Dermis microvascular lymphatic vessel endothelial cell (primary cell): Measurements from ENCODE around the gene TTC3. TPM values are rescaled to one million over a fixed set of nuclear protein-coding genes. Genes with fewer than 3 reads are reported as not detected.
A peak's percentile ranks its signal among the peaks of the same experiment; 100 is the strongest.

Experiments
- DNase-seq, 2 donors: peaks; one replicate each; pipeline versions ENCODE4 v3.0.0 to v3.0.0-alpha.2; 2010; ENCODE audit warnings: low read depth in 2 of 2
- total RNA-seq: library from RNA; depleted of rRNA; stranded (reverse); fragments of >200 nt; gene quantifications from 2 replicates; pipeline ENCODE4 v1.2.1, GENCODE V29; 2014

The TTC3 gene
- total RNA-seq, 1 donor from 2014 or later = 87.8 TPM

DNA sequence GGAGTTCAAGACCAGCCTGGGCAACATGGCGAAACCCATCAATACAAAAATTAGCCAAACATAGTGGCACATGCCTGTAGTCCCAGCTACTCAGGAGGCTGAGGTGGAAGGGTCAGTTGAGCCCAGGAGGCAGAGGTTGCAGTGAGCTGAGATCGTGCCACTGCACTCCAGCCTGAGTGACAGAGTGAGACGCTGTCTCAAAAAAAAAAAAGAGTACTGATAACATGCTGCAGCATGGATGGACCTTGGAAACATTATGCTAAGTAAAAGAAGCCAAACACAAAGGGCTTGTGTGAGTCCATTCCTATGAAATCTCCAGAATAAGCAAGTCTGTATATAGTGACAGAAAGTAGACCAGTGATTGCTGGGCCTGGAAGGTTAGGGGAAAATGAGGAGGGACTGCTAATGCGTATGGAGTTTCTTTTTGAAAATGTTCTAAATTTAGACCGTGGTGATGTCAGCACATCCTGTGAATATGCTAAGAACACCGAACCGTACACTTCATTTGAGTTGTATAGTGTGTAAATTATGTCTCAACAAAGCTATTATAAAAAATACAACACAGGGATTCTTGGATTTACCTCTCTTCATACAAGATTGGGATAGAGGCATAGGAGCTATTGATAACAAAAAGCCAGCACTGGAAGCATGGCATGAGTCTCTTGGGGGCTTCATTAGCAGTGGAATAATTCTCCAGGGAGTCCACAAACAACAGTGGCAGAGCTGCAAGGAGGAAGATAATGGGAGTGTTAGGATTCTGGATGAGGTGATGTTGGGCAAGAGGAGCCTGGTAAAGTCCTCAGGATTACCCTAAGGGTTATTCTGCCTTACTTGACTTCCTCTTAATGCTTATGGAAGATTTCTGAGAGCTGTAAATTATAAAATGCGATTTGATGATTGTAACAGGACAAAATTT, 73.5 kb downstream of the TTC3 start:
- DNase-seq = no peak

DNA sequence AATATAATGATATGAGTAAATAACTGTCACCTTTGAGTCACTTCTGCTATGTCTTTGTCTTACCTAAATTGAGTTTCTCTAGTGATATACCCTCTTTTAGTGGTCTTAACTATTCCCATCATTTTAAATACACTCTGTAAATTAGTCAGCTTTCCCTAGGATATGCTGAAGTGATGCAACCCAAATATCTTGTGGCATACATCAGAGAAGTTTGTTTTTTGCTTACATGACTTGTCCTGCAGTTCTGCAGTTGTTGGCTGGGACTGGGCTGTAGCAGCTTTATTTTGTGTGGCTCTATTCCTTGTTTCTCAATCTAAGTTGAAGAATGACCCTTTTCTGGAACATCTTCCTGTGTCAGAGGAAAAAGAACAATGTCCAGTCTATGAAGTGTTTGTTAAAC, 76.4 kb downstream of the TTC3 start:
- peak in 1 of 2 donors; percentile 1 for DNase-seq

DNA sequence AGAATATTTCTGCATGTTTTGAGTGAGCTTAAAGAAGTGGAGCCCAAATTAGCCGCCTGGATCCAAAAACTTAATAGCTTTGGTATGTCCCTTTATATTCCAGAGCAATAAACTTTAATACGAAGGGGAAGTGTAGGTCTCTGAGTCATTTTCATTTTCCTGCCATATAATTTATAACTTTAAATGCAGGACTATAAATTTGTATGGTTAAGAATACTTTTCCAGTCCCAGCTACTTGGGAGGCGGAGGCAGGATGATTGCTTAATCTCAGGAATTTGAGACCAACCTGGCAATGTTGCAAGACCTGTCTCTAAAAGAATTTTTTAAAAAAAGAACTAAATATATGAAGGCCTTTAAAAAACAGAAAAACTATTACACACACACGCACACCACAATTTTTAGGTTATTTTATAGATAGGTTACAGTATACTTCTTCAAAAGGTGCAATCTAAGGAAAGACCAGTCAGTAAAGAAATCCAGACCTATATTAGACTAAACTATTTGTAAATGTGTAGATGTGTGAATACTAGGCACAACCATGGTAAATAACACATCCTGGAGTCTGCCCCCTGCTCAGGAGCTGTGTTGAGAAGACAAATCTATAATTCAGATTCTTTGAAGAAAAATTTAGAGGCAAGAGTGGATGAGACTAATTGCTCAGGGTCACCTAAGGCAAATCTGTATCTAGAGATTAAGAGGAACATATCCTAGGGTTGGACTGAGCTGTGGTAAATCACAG, 80.3 kb downstream of the TTC3 start:
- DNase-seq = peak in 1 of 2 donors; percentile 30

DNA sequence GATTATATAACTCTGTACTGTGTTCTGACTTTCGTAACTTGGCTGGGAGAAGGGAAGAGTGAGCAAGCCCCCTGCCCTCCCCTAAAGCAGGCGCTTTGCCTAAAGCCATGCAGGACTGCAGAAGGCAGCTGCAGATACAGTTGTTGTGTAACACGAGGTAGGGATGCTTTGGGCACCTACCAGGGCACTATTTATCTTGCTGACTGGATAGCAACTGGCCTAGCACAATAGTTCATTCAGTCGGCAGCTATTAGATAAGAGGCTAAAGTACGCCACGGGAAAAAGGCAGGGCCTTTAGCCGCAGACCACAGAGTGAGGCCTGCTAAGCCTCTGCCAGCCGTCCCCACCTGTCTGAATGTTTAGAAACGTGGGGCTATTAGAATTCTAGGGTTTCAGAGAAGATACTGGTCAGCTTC, 80.9 kb downstream of the TTC3 start:
- DNase-seq = no peak

DNA sequence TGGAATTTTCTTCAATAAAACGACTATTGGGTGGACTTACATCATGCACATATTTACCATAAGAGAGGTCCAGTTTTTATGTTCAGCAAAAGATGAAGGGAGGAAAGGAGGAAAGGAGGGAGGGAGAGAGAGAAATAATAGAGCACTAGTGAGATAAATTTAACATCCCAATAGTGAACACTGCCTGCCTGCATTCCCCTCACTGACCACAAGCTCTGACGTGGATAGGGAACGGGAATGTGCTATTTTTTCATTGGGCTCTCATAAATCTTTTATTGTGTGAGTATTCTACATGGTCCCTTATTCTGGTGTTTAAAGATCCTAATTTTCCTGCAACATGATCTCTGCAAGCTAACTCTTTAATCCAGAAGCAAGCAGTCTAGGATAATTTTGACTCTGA, 82.1 kb downstream of the TTC3 start:
- no peak for DNase-seq

DNA sequence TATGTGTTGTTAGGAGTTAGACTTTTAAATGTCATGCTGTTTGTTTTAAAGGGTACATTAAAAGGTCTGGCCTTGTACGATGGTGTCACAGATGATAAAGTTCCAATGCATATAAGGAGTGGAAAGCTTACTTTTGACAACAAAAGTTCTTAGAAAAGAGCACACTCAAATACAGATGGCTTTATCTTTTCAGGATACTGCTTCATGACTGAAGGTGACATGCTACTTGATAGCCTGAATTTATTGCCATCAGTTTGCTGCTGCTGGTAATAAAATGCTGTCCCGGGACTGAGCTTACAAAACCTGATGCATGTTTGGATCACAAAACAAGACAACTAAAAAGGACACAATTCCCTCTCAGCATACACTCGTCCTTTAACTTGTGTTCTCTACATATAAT, 84.9 kb downstream of the TTC3 start:
- no peak for DNase-seq

DNA sequence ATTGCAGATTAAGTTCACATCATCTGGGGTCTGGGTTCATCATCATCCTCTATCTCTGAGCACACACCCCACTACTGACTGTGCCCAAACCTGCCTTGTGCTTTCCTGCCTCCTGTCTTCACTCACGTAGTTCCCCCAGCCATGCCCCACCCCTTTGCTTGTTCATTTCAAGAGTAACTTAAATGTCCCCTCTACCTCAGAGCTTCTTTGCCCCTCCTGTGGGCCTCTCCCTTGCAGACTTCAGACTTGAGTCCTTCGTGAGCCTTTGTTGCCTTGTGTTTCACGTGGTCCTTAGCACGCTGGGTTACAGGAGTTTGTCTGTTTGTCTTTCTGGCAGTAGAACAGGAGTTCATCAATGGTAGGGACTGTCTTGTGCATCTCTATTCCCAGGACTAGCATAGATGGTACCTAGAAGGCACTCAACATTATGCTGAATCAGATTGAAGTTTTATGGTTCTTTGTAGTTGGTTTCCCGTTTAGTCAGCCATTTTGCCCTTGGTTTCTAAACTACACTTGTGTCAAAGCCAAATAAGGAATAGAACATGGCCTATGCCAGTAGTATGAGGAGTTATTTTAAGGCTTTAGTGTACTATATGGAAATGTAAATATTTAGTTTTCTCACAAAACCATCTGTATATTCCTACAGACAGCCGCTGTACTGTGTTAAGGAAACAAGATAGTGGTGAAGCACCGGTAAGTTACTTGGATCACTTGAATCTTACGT, 86.2 kb downstream of the TTC3 start:
- DNase-seq = no peak

DNA sequence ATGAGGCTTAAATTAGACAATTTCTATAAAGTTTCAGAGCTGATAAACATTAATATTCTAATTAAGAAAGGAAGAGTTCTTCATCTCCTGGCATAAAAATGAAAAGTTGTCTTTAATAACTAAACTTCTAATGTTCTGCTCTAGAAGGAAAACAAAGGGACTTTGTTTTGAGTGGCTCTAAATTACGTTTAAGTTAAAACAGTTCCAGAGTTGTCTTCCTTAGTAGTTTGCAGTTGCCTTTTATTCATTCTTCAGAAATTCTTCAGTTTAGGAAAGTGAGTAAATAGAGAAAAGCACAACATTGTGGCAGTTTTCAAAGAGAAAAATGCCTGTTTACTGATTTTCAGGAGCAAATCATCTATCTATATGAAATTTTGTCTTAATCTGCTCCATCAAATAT, 86.9 kb downstream of the TTC3 start:
- no peak for DNase-seq

DNA sequence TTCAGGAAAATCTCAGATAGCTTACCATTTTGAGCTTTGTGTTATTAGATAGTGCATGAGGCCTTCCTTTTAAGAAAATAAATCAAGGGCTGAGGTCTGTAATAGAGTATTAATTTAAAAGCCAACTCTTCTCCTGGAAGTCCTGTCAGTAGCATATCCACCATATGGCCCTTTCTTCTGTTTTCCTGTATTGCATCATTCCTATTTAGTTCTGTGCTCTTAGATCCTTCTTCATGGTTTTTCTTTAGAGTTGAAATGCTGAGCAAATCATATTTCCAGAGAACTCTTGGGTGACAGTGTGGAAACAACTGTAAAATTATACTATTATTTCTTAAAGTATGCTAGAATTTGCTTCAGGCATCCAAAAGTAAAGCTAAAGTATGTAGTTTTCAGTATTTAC, 91.7 kb downstream of the TTC3 start:
- no peak for DNase-seq

DNA sequence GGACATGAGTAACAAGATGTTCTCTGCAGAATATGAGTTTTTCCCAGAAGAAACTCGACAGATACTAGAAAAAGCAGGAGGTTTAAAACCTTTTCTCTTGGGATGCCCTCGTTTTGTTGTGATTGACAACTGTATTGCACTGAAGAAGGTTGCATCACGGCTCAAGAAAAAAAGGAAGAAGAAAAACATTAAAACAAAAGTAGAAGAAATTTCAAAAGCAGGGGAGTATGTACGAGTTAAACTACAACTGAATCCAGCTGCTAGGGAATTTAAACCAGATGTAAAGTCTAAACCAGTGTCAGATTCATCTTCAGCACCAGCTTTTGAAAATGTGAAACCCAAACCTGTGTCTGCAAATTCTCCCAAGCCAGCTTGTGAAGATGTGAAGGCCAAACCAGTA, 92.5 kb downstream of the TTC3 start:
- no peak for DNase-seq

DNA sequence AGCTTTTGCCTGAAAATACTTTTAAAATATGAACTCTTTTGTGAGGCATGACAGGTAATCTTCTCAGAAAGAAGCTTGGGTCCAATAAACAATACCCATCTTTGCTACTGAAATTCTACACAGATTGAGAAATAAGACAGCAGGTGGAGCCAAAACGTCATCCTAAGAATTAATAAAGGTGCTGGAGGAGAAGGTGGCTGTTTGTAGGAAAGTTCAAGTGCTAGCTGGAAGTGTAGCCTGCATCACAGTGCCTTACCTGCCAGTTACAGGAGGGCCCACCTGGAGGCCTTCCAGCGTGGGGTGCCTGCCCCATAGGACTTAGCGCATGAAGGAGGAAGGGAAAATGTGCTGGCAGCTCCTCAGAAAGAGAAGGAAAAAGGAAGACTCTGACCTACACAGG, 93.7 kb downstream of the TTC3 start:
- DNase-seq = peak; percentile 17 to 55

DNA sequence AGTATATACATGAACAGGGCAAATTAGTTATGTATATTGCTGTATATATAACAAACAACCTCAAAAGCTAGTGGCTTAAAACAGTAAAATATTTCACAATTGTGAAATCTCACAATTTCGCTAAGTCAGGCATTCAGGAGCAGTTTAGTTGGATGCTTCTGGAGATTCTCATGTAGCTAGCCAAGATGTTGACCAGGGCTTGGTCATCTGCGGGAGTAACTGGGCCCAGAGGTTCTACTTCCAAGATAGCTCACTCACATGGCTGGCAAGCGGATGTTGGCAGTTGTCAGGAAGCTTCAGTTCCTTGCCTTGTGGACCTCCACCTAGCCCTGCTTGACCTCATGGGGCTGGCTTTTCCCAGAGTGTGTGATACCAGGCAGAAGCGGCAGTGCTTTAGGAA, 95.6 kb downstream of the TTC3 start:
- no peak for DNase-seq

DNA sequence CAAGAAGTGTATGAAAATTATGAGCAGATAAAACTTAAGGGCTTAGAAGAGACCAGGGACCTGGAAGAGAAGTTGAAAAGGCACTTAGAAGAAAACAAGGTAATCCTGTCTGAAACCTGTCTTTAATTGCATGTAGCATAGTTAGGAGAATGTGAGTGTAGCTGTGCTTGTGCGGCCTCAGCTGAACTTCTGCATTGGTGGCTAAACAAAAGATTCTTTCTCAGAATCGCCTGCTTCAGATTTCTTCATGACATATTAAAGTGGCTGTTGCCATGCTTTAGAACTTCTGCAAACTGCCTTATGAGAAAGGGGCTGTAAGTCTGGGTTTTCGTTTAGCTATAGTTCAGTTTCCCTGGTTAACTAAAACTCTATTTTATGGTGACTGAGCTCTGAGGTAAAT, 99.6 kb downstream of the TTC3 start:
- DNase-seq = no peak

DNA sequence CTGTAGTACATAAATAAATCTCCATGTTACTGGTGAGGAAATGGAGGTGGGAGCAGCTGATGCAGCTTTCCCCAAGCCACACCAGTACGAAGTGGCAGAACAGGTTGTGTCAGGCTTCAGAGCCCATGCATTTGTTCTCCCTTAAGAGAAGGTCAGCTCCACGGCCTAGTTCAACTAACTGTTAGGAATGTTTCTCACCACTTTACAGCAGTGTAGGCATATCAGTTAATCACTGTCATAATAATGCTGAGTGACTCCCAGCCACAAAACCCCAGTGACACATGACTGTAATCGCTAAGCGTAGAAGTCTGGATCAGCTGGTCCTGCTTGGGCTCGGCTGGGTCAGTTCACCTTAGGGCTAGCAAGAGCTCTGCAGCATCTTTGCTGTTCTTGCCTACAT, 103.7 kb downstream of the TTC3 start:
- DNase-seq = no peak

DNA sequence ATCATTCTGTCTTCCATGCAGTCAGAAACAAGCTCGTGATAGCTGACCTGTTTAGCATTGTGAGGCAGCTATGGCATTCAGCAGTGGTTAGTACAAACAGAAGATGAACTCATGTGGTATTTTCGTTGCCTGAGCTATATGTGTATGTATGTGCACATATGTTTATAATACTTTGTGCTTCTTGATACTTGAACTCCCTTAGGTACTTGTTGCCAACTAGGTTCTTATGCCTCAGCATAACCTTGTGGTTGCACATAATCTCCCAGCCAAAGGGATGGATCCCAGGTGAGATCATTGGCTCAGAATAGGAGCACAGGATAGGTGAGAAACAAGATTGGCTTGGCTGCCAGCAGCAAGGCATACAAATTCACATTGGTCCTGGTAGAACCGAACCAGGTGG, 108.0 kb downstream of the TTC3 start:
- DNase-seq = no peak

DNA sequence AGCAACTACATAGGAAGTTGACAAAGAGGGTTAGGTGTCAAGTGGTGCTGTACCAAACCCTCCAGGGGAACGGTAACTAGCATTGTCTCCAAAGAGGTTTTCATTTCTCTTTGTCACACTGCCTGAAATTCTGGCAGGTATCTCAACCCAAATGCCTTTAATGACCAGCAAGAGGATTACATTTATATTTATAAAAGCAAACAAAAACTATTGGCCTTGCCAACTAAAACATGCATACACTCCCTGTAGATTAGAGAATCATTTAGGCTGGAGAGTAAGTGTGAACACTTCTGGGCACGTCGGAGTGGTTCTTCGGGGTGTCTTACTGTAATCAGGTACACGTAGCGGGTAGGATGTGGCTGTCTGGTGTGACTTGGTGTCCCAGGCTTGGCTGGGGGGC, 109.2 kb downstream of the TTC3 start:
- no peak for DNase-seq

DNA sequence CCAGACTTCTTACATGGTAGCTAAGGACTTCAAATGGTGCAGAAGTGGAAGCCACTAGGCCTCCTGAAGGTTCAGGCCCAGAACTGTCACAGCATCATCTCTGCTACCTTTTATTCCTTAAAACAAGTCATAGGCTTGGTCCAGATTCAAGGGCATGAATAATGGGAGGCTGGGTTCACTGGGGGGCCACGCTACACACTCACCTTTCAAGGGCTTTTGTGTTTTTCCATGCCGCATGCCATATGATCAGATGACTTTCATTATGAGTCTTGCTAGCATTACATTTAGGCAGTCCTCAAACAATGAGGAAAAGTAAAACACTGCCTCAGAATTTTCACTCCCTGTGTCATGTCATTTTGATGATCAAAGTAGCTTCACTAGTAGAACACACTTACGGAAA, 110.7 kb downstream of the TTC3 start:
- DNase-seq = no peak

DNA sequence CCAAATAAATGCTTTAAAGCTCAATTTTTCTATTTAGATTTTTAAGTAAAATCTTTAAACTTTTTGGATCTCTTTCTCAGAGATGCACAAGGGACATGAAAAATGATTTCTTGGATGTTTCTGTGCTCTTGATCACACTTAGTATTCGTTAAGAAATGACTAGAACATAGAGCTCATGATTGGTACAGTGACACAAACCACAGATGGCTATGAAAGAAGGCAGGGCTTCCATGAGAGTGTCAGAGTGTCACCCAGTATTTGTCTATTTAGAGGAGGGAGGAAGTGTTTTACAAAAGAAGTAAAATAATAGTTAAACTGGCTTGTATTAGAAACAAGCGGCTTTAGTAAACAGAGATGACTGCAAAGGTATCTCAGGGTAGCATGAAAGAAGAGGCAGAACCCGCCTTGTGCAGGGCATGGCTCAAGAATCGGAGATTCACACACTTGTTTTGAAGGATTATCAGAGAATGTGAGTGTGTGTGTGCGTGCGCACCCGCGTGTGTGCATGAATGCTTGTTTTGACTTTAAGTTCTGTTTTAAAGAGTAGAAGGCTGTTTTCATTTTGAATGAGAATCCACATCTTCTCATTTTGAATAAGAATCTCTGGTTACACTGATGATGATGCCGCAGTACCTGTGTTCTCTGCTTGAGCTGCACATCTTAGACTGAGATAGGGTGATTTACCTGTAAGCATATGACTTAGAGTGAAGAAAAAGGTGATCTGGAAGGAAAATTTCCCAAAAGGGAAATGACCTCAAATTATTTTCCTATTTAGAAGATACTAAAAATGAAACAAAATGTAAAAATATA, 111.9 kb downstream of the TTC3 start:
- no peak for DNase-seq

DNA sequence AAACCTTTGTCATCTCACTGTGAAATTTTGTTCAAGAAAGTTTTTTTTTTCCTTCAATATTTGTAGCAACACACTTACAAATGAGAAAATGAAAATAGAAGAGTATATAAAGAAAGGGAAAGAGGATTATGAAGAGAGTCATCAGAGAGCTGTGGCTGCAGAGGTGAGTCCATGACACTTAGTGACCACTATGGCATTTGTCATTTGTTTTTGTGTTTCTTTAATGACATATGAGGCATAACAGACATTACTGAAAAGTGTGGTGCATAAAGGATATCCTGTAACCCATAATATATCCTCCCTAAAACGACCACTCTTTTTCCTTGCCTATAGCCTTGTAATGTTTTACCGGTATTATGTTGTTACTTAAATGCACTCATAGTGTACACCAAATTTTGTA, 113.9 kb downstream of the TTC3 start:
- DNase-seq = no peak

DNA sequence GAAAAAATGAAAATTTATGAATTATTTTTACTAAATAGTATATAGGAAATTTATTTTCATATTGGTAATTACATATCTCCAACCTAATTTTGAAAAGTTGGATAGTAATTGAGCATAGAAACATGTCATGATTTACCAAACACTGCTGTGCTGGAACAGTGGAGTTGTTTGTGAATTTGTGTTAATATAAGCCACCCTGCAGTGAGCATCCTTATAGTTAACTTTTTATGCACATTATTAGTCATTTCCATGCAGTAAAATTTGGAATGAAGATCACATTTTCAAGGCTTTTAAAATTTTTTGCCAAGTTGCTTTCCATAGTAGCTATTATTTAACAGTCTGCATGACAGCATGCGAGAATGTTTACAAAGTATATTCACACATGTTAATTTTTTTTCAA, 115.8 kb downstream of the TTC3 start:
- DNase-seq = no peak

DNA sequence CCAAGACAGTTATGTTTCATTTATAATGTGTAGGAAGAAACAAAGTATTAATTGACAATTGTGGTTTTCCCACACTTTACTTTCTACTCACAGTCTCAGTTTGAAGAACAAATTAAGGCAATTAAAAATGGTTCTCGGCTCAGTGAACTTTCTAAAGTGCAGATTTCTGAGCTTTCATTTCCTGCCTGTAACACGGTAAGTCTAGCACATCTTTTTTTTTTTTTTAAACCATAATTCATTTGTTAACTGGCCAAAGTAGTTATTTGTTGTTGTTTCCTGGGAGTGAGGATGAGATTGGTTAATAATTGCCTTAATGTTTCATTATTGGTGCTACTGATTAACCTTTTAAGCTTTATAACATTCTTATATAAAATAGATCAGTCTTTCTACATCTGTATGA, 119.0 kb downstream of the TTC3 start:
- no peak for DNase-seq
